Right lobe of liver (tissue), 6 donors: ENCODE data around the gene CNTNAP5. TPM values are rescaled to one million over a fixed set of nuclear protein-coding genes. Genes with fewer than 3 reads are reported as not detected.

ENCODE experiments used
- ATAC-seq, 4 donors: fragments of 200-7000 bp; cut with Tn5 transposase; one replicate each; pipeline ENCODE4 v1.9.1; 2020; ENCODE audit warnings: mild to moderate bottlenecking in 4 of 4, moderate library complexity in 4 of 4
- DNase-seq, 3 donors: peaks; one replicate each; pipeline ENCODE4 v3.0.0-alpha.2; 2020
- H3K27ac ChIP-seq, 3 donors: fragments of 200-600 bp; one replicate each; pipeline ENCODE4 v1.8.0; 2022
- H3K27me3 ChIP-seq, 2 donors: fragments of 200-600 bp; one replicate each; pipeline ENCODE4 v1.8.0; 2022
- H3K36me3 ChIP-seq, 4 donors: fragments of 200-600 bp; sonication (generic) in 1 of 4; one replicate each; pipeline versions ENCODE4 v1.5.1 to v1.8.0; 2017 to 2022; ENCODE audit warnings: control low read depth in 1 of 4
- H3K4me1 ChIP-seq, 4 donors: fragments of 200-600 bp; sonication (generic) in 1 of 4; one replicate each; pipeline versions ENCODE4 v1.5.1 to v1.8.0; 2017 to 2022; ENCODE audit warnings: control low read depth in 1 of 4
- H3K4me3 ChIP-seq, 3 donors: fragments of 200-600 bp; one replicate each; pipeline ENCODE4 v1.8.0; 2022
- H3K9me3 ChIP-seq, 4 donors: fragments of 200-600 bp; sonication (generic) in 1 of 4; one replicate each; pipeline versions ENCODE4 v1.5.1 to v1.8.0; 2017 to 2022; ENCODE audit warnings: control low read depth in 1 of 4
- POLR2A ChIP-seq: fragments of 450-650 bp; IDR thresholded peaks from one replicate; pipeline ENCODE4 v1.6.1; 2017; ENCODE audit warnings: antibody characterized with exemption, mild to moderate bottlenecking
- WGBS: methylation state at CpG from one replicate; pipeline ENCODE4 v1.1.6; 2018; ENCODE audit warnings: low coverage, low lambda C conversion rate; ENCODE audit not compliant: insufficient coverage; ENCODE audit errors: missing lambda C conversion rate; 5-methylcytosine and 5-hydroxymethylcytosine counted together
- intact Hi-C, 2 donors: fragments of 100-400 bp; cut with DNase I; formaldehyde crosslinking; loops; one replicate each; pipeline versions ENCODE4 v1.11.2 to v1.14.1; 2022
- total RNA-seq, 6 experiments: library from RNA; depleted of rRNA in 2 of 6; stranded (reverse); fragments of >200 nt in 2 of 6; fragmentation: NEBNext Ultra II Directional in 3 of 6; extraction: Animal tissue kit (Norgen Biotek cat#: 25700) in 3 of 6; gene quantifications; one replicate each; pipeline versions ENCODE4 v1.1.0 to v1.2.4, GENCODE V29; 2016 to 2023
- TF ChIP-seq, protein P1 (sequence below), 4 donors: fragments of 200-600 bp in 3 of 4; fragments of 450-650 bp in 1 of 4; IDR thresholded peaks; one replicate each; pipeline versions ENCODE4 v1.5.1 to v1.8.0; 2016 to 2022; ENCODE audit warnings: antibody characterized with exemption in 4 of 4, mild to moderate bottlenecking in 2 of 4
- donor health status: DM: no; HTN: yes; CAD: no.
- donor health status: DM: no; HTN: no; CAD: no.
- donor health status: DM: no; HTN: no; CAD: no.
- donor health status: DM: no; HTN: yes; CAD: no.
- donor health status: DM: no; HTN: yes; CAD: no.

CNTNAP5 gene
- total RNA-seq, 6 experiments from 2014 or later: not detected

DNA sequence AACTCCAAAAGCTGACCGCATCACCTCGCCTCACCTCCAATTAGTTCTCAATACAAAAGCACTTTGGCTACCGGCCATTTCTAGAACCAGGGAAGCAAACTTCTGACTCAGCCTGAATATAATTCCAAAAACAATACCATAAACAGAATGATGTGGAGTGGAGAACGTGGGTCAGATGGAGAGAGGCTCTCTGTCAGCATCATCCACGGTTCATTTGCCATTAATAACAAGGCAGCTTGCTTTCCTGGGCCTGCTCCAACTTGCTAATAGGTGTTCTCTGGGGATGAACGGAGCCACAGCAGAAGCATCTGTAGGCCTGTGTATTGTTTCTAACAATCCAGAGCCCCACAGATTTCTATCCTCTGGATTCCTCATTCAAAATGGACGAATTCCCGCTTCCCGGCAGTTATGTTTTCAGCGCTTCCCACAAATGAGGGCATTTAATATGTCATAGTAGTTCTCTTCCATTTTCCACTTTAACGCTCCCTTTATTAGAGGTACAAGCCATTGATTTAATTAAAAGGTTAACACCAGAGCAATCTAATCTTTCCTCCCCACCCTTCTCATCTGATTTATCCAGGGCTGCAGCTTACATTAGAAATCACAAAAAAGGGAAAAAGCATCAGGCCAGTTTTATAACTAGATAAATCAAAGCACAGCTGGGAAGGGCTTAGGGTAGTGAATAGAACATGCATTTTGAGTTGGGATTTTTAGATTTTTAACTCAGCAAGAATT, 23.2 kb upstream of the CNTNAP5 start:
- DNase-seq (no peak), ATAC-seq (no peak)
- Histone ChIP-seq H3K4me1 (no peaks in the 10 kb centered on the region), H3K4me3 (no peak overlapping the region), H3K9me3 (no peaks in the 10 kb centered on the region), H3K27ac (no peak overlapping the region), H3K36me3 (no peaks in the 10 kb centered on the region), H3K27me3 (no peaks in the 10 kb centered on the region)
- WGBS: 58% methylated on average over 9 of the region's 11 CpGs
- TF ChIP-seq, protein P1, sequence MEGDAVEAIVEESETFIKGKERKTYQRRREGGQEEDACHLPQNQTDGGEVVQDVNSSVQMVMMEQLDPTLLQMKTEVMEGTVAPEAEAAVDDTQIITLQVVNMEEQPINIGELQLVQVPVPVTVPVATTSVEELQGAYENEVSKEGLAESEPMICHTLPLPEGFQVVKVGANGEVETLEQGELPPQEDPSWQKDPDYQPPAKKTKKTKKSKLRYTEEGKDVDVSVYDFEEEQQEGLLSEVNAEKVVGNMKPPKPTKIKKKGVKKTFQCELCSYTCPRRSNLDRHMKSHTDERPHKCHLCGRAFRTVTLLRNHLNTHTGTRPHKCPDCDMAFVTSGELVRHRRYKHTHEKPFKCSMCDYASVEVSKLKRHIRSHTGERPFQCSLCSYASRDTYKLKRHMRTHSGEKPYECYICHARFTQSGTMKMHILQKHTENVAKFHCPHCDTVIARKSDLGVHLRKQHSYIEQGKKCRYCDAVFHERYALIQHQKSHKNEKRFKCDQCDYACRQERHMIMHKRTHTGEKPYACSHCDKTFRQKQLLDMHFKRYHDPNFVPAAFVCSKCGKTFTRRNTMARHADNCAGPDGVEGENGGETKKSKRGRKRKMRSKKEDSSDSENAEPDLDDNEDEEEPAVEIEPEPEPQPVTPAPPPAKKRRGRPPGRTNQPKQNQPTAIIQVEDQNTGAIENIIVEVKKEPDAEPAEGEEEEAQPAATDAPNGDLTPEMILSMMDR (IDR thresholded peaks at IDR 0.05): no peak
- no peak for TF ChIP-seq POLR2A
- intact Hi-C loops: no loop called here

DNA sequence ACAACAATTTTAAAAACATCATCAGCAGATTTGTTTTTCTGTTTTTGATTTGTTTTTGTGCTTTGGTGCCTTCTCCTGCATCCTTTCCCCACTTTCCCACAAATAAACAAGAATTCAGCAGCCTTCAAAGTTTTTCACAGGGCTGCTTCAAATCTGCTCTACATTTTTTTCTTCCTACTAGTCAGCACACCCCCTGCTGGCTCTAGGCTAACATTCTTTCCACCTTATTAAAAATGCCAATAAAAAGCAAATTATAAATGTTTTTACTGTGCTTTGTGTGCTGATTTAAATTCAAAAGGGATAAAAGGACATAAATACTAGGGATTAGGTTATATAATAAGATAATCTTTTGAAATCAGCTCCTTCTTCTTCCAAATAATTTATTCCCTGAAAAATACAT, 6.2 kb upstream of the CNTNAP5 start:
- intact Hi-C loops: no loop called here
- Histone ChIP-seq H3K27ac (no peak overlapping the region), H3K4me3 (no peak overlapping the region), H3K27me3 (peaks cover 0 to 9% of the 10 kb centered on the region in 2 donors), H3K9me3 (no peaks in the 10 kb centered on the region), H3K4me1 (no peaks in the 10 kb centered on the region), H3K36me3 (no peaks in the 10 kb centered on the region)
- no peak for TF ChIP-seq POLR2A
- TF ChIP-seq, protein P1 (IDR thresholded peaks at IDR 0.05): no peak
- no peak for DNase-seq
- no peak for ATAC-seq

DNA sequence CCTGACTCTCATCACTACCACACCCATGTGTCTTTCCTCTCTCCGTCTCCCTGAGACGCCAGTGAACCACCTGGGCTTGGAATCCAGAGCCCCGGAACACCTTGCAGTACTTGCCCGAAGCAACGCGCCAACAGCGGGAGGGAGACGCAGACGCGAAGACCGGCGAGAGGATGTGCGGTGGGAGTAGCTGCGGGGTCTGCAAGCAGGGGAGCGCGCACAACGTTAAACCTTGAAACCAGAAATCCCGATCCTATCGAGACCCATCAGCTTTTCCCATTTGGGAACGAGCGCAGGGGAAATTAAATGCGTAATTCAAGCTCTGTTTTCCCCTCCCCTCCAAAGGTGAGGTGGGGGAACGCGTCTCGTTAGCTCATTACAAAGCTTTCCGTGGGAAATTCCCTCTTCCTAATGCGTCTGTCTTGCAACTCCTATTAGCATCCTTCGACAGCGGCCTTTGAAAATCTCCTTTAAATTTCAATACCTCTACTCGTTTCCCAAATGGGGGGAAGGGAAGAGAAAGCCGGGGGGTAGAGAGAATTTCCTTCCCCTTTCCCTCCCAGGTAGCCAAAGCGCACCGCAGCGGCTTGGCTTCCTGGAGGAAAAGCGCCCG, 421 bp upstream of the CNTNAP5 start:
- H3K9me3 ChIP-seq: no peaks in the 10 kb centered on the region
- peaks cover 0 to 20% of the 10 kb centered on the region in 2 donors for H3K27me3 ChIP-seq
- intact Hi-C loops: no loop called here
- H3K4me1 ChIP-seq: peaks cover 0 to 3% (median 0%) of the 10 kb centered on the region in 4 donors
- no peak for DNase-seq
- TF ChIP-seq, protein P1 (IDR thresholded peaks at IDR 0.05): no peak
- no peak for TF ChIP-seq POLR2A
- WGBS: 8% methylated on average over 31 of the region's 36 CpGs
- no peak overlapping the region for H3K27ac ChIP-seq
- no peaks in the 10 kb centered on the region for H3K36me3 ChIP-seq
- no peak for ATAC-seq
- no peak overlapping the region for H3K4me3 ChIP-seq

DNA sequence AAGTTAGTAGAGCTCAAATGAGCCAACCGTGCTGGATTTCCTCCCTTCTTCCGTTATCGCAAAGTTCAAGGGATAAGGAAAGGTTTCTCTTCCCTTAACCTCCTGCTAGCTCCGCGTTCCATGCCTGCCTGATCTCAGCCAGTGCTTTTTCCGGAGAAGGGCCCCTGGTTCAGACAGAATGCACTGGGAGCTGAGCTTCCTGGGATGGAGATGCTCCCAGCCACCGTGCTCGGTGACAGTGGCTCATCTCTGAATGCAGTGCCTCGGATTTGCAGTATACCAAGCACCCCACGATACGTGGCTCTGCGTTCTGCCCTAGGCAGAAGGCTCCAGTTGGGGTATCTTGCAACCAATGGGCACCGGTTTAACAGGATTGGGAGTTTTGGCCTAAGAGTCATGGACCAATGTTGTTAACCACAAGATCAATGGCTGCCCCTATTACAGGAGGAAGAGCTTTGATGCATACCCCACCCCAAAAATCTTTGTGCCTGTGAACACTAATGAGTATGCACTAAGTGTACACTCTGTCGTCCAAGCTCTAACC, 876 bp downstream of the CNTNAP5 start:
- ATAC-seq (no peak), DNase-seq (no peak)
- Histone ChIP-seq H3K4me3 (no peak overlapping the region), H3K27me3 (peaks cover 0 to 20% of the 10 kb centered on the region in 2 donors), H3K27ac (no peak overlapping the region), H3K4me1 (peaks cover 0 to 3% (median 0%) of the 10 kb centered on the region in 4 donors), H3K36me3 (no peaks in the 10 kb centered on the region), H3K9me3 (no peaks in the 10 kb centered on the region)
- intact Hi-C loops: no loop called here
- no peak for TF ChIP-seq POLR2A
- TF ChIP-seq, protein P1 (IDR thresholded peaks at IDR 0.05): no peak
- WGBS: 36% methylated on average over 12 of the region's 14 CpGs
